Ishikawa (cell line): Measurements from ENCODE around the gene PDE6A.

Experiments used
- CEBPB ChIP-seq: IDR thresholded peaks from 2 replicates; pipeline ENCODE4 v1.6.1; 2012
- CREB1 ChIP-seq: IDR thresholded peaks from 2 replicates; pipeline ENCODE4 v1.6.1; 2012; ENCODE audit warnings: low read depth
- EGR1 ChIP-seq: IDR thresholded peaks from 2 replicates; pipeline ENCODE4 v1.6.1; 2012
- EP300 ChIP-seq: IDR thresholded peaks from 2 replicates; pipeline ENCODE4 v1.6.1; 2012; ENCODE audit warnings: borderline replicate concordance
- FOXM1 ChIP-seq: IDR thresholded peaks from 2 replicates; pipeline ENCODE4 v1.6.1; 2012; ENCODE audit warnings: low read depth, borderline replicate concordance
- NFIC ChIP-seq: IDR thresholded peaks from 2 replicates; pipeline ENCODE4 v1.6.1; 2012
- RAD21 ChIP-seq: IDR thresholded peaks from 2 replicates; pipeline ENCODE4 v1.6.1; 2012; ENCODE audit warnings: low read depth
- TAF1 ChIP-seq: IDR thresholded peaks from 2 replicates; pipeline ENCODE4 v1.6.1; 2012; ENCODE audit warnings: low read depth, mild to moderate bottlenecking
- TCF12 ChIP-seq: IDR thresholded peaks from 2 replicates; pipeline ENCODE4 v1.6.1; 2012; ENCODE audit warnings: low read depth
- TEAD4 ChIP-seq: IDR thresholded peaks from 2 replicates; pipeline ENCODE4 v1.6.1; 2012
- YY1 ChIP-seq: IDR thresholded peaks from 2 replicates; pipeline ENCODE4 v1.6.1; 2012; ENCODE audit warnings: low read depth
- ZBTB7A ChIP-seq: IDR thresholded peaks from 2 replicates; pipeline ENCODE4 v1.6.1; 2012; ENCODE audit warnings: low read depth
- TF ChIP-seq, protein P1 (sequence below): IDR thresholded peaks from 2 replicates; pipeline ENCODE4 v1.6.1; 2012
- TF ChIP-seq, protein P2 (sequence below): IDR thresholded peaks from 2 replicates; pipeline ENCODE4 v1.6.1; 2012; ENCODE audit warnings: low read depth, mild to moderate bottlenecking
- TF ChIP-seq, protein P3 (sequence below): IDR thresholded peaks from 2 replicates; pipeline ENCODE4 v1.6.1; 2012

PDE6A gene

DNA sequence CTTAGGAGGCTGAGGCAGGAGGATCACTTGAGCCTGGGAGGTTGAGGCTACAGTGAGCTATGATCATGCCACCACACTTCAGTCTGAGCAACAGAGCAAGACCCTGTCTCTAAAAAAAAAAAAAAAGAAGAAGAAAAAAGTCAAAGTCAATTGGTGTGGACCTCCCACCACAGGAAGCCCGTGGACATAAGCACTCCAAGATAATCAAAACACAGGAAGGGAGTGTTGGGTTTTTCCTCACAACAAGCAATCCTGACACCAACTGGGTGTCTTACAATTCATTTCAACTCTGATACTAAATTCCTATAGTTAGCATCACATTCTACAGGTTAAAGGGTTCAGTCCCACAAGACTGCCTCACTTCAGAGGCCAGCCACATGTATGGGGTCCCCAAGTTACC is 70.7 kb downstream of the PDE6A start:
- TF ChIP-seq CEBPB (no peak), TAF1 (no peak), NFIC (no peak), EP300 (no peak), YY1 (no peak), EGR1 (no peak), RAD21 (no peak), ZBTB7A (no peak), CREB1 (no peak), FOXM1 (no peak), TEAD4 (no peak), TCF12 (no peak)
- TF ChIP-seq, protein P1, sequence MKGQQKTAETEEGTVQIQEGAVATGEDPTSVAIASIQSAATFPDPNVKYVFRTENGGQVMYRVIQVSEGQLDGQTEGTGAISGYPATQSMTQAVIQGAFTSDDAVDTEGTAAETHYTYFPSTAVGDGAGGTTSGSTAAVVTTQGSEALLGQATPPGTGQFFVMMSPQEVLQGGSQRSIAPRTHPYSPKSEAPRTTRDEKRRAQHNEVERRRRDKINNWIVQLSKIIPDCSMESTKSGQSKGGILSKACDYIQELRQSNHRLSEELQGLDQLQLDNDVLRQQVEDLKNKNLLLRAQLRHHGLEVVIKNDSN, result no peak
- TF ChIP-seq, protein P2, sequence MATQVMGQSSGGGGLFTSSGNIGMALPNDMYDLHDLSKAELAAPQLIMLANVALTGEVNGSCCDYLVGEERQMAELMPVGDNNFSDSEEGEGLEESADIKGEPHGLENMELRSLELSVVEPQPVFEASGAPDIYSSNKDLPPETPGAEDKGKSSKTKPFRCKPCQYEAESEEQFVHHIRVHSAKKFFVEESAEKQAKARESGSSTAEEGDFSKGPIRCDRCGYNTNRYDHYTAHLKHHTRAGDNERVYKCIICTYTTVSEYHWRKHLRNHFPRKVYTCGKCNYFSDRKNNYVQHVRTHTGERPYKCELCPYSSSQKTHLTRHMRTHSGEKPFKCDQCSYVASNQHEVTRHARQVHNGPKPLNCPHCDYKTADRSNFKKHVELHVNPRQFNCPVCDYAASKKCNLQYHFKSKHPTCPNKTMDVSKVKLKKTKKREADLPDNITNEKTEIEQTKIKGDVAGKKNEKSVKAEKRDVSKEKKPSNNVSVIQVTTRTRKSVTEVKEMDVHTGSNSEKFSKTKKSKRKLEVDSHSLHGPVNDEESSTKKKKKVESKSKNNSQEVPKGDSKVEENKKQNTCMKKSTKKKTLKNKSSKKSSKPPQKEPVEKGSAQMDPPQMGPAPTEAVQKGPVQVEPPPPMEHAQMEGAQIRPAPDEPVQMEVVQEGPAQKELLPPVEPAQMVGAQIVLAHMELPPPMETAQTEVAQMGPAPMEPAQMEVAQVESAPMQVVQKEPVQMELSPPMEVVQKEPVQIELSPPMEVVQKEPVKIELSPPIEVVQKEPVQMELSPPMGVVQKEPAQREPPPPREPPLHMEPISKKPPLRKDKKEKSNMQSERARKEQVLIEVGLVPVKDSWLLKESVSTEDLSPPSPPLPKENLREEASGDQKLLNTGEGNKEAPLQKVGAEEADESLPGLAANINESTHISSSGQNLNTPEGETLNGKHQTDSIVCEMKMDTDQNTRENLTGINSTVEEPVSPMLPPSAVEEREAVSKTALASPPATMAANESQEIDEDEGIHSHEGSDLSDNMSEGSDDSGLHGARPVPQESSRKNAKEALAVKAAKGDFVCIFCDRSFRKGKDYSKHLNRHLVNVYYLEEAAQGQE, result no peak
- TF ChIP-seq, protein P3, sequence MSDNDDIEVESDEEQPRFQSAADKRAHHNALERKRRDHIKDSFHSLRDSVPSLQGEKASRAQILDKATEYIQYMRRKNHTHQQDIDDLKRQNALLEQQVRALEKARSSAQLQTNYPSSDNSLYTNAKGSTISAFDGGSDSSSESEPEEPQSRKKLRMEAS, result no peak

DNA sequence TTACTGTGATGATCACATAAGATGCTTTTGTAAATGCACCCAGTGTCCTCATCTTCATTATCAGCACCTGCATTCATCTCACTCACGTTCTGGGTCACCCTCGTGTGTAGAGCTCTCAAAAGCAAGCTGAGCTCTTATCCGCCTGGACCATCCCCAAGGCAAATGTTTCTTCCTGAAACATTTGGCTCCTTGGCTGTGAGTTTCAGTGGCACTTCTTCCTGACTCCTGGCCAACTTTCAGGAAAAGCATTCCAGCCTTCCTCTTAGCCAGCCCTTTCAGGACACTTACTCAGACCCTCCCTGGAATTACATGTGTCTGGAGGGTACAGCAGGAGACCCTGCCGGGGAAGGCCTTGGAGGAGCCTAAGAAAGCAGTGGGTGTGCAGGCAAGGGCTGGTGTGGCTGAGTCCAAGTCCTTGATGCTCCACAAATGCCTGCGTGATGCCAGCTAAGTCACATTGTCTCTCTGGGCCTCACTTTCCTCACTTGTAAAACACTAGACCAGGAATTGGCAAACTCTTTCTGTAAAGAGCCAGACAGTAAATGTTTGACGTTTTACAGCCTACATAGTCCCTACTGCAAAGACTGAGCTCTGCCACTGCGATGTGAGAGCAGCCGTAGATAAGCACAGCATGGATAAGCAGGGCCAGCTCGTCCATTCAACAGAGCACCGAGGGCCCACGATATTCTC is 72.1 kb downstream of the PDE6A start:
- TF ChIP-seq ZBTB7A (no peak), TAF1 (no peak), EGR1 (no peak), FOXM1 (no peak), NFIC (no peak), EP300 (no peak), TCF12 (no peak), CREB1 (no peak), YY1 (no peak), CEBPB (no peak)
- TF ChIP-seq, protein P3, result no peak

DNA sequence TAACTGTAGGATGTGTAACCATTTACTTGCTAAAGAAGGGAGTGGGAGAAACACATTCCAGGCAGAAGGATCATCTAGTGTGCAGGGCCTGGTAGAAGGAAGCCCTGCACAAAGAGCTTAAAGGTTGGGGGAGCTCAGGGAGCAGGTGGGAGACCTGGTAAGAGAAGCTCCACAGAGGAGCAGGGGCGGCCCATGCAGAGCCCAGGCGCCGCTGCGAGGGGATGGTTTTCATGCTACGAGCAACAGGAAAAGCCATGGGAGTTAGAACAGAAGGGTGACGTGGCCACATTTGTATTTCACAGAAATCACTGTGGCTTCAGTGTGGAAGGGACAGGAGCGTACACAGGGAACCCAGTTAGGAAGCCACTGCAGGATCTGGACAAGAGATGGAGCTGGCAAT is 73.1 kb downstream of the PDE6A start:
- TF ChIP-seq CREB1 (no peak), TCF12 (no peak), FOXM1 (no peak), NFIC (no peak)

DNA sequence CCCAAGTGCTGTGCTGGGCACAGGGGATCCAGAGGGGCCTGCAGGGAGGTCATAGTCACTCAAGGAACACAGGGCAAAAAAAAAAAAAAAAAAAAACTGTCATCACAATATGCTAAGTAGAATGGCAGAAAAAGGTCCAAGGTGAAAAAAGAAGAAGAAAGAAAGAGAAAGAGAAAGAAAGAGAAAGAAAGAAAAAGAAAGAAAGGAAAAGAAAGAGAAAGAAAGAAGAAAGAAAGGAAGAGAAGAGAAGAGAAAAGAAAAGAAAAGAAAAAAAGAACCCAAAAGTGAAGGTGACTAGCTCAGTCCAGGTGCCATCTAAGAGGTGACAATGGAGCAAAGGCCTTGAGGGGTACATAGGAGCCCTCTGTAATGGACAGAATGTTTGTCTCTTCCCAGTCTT is 73.9 kb downstream of the PDE6A start:
- TF ChIP-seq FOXM1, result no peak
- no peak for TF ChIP-seq TEAD4
- no peak for TF ChIP-seq RAD21
- TF ChIP-seq TCF12, result no peak
- TF ChIP-seq, protein P3, result no peak
- TF ChIP-seq ZBTB7A, result no peak
- TF ChIP-seq, protein P2, result no peak
- no peak for TF ChIP-seq EGR1
- TF ChIP-seq CEBPB, result no peak
- TF ChIP-seq CREB1, result no peak
- no peak for TF ChIP-seq TAF1

DNA sequence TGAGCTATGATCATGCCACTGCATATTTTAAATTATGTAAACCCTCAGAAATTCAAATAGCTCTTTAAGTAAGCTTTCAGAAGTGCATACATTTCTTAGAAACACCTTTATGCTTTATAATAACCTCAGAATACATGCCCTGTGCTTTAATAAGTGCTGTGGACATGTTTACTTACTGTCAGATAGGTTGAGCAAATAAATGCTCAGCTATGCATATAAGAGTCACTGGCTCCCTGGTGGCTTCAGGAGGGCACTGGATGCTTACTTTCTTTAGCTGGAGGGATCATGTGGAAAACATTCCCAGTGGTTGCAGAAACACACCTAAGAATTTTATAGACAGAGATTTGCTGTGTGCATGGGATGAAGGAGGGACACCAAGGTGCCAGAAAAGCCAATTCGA is 74.4 kb downstream of the PDE6A start:
- no peak for TF ChIP-seq ZBTB7A
- TF ChIP-seq CREB1, result no peak
- TF ChIP-seq TEAD4, result no peak
- no peak for TF ChIP-seq FOXM1
- no peak for TF ChIP-seq EP300
- TF ChIP-seq YY1, result no peak
- TF ChIP-seq, protein P3, result no peak
- TF ChIP-seq NFIC, result no peak
- TF ChIP-seq, protein P2, result no peak
- TF ChIP-seq RAD21, result no peak
